GM18511 (cell line): ENCODE results near the gene DHX29.

Experiments
- ATAC-seq: cut with Tn5 transposase; IDR thresholded peaks from one replicate; pipeline ENCODE4 v1.9.1; 2021; ENCODE audit warnings: mild to moderate bottlenecking, moderate library complexity; ENCODE audit not compliant: unreplicated experiment

DHX29 gene

GRCh38 chr5:55232271-55232984 lies 75.1 kb downstream of the DHX29 start:
- peak; percentile 12 for ATAC-seq

- ATAC-seq = no peak
Observed at GRCh38 chr5:55231919-55232270, 75.6 kb downstream of the DHX29 start.

DNA sequence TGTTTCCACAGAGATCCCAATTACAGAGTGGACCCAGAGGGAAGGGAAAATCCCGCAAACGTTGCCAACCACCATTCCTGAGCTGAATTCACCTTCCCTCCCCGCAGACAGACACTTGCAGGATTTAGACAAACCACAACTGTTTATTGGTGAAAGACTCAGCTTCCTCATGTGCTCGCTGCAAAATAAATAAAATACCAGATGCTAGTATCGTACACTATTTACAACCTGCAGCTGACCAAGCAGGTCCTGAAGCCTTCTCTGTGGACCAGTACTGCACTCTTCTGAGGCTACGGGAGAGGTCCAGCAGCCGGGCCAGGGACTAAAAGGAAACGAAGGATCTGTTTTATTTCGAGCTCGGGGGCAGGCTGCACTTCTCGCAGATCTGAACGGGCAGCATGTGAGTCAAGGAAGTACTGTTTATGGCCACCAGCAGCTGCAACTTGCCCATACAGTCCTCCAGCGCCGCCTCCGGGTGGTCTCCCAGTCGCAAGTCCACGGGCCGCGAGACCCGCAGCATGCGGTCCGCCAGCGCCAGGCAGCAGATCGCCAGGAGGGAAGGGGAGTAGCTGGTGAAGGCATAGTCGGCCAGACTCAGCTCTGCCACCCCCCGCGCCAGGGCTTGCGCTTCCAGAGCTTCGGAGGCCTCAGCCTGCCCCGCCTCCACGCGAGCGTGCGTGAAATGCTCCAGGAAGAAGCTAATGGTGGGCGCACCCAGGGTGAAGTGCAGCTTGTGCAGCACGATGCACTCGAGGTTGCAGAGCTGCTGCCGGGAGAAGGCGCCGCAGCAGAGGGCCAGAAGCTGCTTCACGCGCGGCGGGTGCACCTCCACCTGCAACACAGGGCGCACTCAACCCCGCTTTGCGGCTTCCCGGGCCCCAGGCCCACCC lies 76.2 kb downstream of the DHX29 start:
- ATAC-seq = no peak

DNA sequence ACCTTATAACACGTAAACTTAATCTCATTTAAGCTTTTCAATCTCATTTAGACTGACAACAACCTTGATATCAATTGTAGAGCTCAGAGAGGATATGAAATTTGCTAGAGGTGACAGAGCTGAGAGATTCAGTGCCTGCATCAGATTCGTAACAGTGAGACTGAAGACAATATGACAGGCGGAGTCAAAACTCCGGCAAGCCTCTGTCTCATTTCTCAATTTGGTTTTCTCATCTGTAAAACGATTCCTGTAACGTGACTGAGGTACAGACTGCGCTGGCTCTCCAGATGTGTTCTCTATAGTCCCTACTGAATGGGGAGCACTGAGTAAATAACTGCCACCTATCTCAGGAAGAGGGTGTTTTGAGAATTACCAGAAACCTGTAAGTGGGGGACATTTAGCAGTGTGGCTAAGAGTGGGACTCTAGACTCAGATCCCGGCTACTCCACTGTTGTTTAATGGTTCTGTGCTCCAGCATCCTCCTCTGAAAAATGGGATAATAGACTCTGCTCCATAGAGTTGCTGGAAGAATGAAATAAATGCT lies 77.3 kb downstream of the DHX29 start:
- ATAC-seq = no peak

- ATAC-seq = no peak
Observed at GRCh38 chr5:55227664-55228430, 79.6 kb downstream of the DHX29 start.

- ATAC-seq = peak; percentile 44
Observed at GRCh38 chr5:55226934-55227663, 80.4 kb downstream of the DHX29 start, which contains the start of gene MCIDAS. TSS of gene MCIDAS (minus strand) at chr5:55227315. CDS start at chr5:55227138, 177 bp downstream.

DNA sequence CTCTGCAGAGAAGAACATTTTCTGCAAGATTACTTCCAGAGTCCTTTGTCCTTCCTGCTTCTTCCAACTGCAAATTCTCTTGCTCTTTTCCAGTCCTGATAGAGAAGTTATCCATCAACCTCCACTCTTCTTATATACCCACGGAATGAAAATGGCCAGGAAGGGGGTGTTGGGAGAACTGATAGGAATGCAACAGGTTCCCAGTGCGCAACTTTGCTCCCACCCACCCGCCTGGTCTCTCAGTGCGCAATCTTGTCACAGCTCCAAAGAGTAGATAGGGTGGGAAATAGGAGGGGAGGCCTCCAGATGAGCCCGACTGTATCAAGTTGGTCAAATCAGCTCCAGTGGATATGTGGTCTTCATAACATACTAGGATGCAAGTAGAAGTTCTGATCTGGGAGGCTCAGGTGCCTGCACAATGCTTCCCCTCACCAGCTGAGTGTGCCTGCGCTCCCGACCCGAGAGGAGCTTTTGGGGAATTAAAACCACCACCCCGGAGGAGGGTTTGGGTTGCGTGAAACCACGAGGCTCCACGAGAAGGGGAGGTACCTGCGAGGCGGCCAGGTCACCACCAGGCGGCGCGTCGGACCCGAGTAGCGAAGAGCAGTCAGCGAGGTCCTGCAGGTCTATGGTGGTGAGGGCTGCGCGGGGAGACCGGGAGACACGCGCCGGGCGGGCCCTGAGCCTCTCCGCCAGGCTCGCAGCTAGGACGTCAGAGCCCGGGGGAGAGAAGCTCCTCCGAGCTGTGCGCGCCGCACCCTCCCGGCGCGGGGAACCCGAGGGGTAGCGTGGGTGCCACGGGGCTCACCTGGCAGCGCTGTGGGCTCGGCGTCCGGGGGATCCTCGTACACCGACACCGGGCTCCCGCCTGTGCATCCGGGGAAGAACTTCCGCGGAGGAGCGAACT lies 81.2 kb downstream of the DHX29 start:
- ATAC-seq = peak; percentile 52

- no peak for ATAC-seq
Observed at GRCh38 chr5:55225346-55225745, 82.1 kb downstream of the DHX29 start.

GRCh38 chr5:55223812-55224240 lies 83.7 kb downstream of the DHX29 start:
- ATAC-seq = no peak

DNA sequence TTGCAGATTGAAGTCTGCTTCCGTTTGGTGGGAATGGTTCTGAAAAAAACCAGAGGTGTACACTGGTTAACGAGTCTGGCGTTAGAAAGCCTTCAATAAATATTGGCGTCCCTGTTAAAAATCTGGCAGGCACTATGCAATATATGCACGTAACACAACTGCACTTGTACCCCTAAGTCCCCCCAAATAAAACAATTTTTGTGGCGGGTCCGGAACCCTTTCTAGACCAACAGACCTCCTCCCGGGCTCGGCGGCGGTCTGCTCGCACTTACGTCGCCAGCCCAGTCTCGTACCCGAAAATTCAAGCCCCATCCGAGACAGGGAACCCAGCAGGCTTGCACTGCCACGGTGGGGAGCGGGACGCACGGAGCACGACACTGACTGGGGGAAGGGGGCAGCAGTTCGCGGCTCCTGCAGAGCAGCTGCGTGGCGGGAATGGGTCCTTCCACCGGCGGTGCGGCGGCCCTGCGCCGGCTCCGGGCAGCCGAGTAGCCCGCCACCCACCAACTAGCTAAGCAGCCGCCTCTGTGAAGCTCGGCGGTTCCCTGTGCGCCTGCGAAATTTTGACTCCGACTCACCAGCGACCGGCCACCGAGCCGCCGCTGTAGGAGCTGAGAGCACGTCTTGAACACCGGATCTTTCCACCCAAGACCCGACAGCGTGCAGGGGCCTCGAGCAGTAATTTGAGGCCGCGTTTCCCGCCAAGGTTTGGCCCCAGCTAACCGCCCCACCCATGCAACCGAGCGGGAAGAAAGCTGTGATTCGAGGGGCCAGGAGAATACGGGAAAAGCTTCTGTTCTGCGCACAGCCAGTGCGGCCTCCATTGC lies 84.3 kb downstream of the DHX29 start:
- ATAC-seq = no peak

- ATAC-seq = no peak
Observed at GRCh38 chr5:55222092-55222984, 85.2 kb downstream of the DHX29 start.

DNA sequence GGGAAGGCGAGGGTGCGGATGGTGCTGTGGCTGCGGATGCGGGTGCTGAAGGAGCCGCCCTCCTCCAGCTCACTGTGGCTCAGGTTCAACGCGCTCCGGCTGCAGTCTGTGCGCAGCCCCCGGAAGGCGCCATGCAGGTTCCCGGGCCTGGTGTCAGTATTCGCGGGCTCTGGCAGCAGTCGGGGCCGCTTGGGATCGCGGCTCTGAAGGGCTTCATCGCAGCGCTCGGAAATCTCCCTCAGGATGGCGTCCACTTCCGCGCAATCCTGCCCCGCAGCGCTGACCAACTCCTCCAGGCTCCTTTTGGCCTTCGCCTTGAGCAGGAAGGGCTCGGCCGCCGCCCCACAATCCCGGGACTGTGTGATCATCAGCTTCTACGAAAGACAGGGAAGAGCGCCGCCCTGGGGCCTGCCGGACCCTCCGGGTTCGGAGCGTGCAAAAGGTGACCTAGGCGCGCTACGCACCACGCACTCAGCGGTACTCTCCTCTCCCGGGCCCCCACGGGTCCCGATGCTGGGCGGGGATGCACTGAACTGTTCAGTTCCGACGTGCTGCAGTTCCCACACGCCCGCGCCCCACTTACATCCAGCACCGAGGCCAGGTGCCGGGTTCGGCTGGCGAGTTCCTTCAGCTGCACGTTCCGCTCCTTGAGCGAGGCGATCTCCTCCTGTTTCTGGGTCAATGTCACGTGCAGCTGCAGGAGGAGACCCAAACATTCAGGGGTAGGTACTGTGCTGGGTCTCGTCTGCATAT lies 86.9 kb downstream of the DHX29 start:
- no peak for ATAC-seq

GRCh38 chr5:55219770-55220169 lies 87.7 kb downstream of the DHX29 start:
- ATAC-seq = no peak

- ATAC-seq = no peak
Observed at GRCh38 chr5:55218967-55219366, 88.5 kb downstream of the DHX29 start.

DNA sequence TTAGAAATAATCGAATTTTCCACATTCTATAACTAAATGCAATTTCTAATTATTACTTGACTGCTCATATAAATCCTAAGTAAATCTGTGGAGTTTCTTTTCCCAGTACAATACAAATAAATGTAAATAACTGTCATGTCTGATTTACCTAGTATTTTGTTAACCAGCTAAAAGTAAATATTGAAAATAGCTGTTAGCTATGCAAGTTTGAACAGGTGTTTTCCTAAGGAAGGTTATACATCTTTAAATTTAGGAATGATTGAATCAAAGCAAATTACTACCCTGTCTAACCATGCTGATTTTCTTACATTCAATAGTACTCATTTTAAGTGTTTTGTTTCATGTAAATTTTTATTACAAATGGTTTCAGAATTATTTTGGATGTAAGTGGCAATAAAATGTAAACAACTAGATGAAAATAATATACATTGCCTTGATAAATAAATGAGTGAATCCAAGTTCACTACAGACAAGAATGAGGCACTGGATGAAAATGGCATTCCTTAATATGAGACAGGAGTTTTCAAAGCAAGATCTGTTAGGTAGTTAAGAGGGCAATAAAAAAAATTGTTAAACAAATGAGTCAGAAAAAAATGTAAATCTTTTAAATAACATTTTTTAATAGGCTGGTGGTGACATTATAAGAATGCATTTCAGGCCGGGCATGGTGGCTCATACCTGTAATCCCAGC lies 96.2 kb downstream of the DHX29 start:
- no peak for ATAC-seq
